Measurements from ENCODE around the gene KRTAP10-5. TPM values are rescaled to one million over a fixed set of nuclear protein-coding genes. Genes with fewer than 3 reads are reported as not detected.

KRTAP10-5 gene
- total RNA-seq, 4 donors from 2014 or later = not detected

DNA sequence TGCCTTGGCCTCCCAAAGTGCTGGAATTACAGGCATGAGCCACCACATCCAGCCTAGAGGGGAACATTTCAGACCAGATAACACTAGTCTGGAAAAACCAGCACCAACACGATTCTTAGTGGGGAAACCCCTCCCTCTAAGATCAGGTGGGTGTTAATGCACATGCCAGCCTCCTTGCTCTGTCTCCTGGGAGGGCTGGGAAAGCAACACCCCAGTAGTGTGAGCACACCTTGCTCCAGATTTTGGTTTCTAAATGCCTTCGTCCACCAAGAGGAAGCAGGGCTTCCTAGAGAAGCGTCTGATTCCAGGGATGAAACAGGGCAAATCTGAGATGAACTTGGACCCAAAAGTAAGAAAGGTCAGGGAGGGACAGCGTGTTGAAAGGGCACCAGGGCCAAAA is 9.1 kb downstream of the KRTAP10-5 start:
- H3K27ac ChIP-seq (replicated peaks in 1 of 4) = no peak overlapping the region
- no peak for TF ChIP-seq POLR2AphosphoS5 (IDR thresholded peaks at IDR 0.05)
- TF ChIP-seq POLR2A (IDR thresholded peaks at IDR 0.05; ENCODE audit: low read depth) = no peak
- TF ChIP-seq EP300 (IDR thresholded peaks at IDR 0.05) = no peak
- TF ChIP-seq, protein P1, sequence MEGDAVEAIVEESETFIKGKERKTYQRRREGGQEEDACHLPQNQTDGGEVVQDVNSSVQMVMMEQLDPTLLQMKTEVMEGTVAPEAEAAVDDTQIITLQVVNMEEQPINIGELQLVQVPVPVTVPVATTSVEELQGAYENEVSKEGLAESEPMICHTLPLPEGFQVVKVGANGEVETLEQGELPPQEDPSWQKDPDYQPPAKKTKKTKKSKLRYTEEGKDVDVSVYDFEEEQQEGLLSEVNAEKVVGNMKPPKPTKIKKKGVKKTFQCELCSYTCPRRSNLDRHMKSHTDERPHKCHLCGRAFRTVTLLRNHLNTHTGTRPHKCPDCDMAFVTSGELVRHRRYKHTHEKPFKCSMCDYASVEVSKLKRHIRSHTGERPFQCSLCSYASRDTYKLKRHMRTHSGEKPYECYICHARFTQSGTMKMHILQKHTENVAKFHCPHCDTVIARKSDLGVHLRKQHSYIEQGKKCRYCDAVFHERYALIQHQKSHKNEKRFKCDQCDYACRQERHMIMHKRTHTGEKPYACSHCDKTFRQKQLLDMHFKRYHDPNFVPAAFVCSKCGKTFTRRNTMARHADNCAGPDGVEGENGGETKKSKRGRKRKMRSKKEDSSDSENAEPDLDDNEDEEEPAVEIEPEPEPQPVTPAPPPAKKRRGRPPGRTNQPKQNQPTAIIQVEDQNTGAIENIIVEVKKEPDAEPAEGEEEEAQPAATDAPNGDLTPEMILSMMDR (IDR thresholded peaks at IDR 0.05) = no peak
- DNase-seq (ENCODE audit: extremely low spot score) = peak; percentile 60
- peaks cover 0 to 12% (median 6%) of the 10 kb centered on the region in 4 donors for H3K9me3 ChIP-seq
- H3K36me3 ChIP-seq = no peaks in the 10 kb centered on the region
- intact Hi-C loops (cut with DNase I) = no loop called here
- no peaks in the 10 kb centered on the region for H3K4me1 ChIP-seq
- H3K4me3 ChIP-seq = no peak overlapping the region
- peaks cover 0 to 58% (median 0%) of the 10 kb centered on the region in 4 donors for H3K27me3 ChIP-seq
- WGBS = 78% methylated on average over 3 of the region's 4 CpGs

DNA sequence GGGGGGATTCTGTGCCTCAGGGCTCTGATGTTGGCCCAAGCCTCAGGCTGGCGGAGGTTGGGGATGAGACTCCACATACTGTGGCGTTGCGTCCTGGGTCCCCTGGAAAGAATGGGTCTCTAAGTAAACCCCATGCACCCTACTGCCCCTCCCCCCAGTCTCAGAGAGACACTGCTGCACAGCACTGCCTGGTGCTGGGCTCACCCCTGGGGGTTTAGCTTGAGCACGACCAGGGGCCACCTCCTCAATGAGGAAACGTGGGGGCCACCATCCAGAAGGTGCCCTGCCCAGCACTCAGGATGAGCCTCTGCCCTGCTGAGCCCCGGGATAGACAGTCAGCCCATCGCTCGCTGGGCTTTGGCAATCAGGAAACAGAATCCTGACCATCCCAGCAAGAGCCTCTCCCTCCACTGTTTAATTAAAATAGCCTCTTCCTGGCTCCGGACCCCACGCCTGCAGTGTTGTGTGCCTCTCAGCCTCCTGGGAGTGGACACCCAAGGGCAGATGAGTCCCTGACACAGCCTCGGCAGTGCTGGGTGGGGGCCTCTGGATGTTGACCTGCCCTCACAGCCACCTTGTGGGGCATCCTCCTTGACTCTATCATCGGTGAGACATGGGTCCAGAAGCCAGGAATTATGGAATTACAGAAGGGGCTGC is 10.4 kb downstream of the KRTAP10-5 start:
- Histone ChIP-seq H3K27me3 (peaks cover 0 to 48% (median 0%) of the 10 kb centered on the region in 4 donors), H3K9me3 (peaks cover 0 to 11% (median 5%) of the 10 kb centered on the region in 4 donors), H3K4me3 (no peak overlapping the region), H3K36me3 (no peaks in the 10 kb centered on the region), H3K27ac (replicated peaks in 1 of 4) (no peak overlapping the region), H3K4me1 (no peaks in the 10 kb centered on the region)
- TF ChIP-seq, protein P1 (IDR thresholded peaks at IDR 0.05) = no peak
- TF ChIP-seq EP300 (IDR thresholded peaks at IDR 0.05) (no peak), POLR2AphosphoS5 (IDR thresholded peaks at IDR 0.05) (no peak), POLR2A (IDR thresholded peaks at IDR 0.05; ENCODE audit: low read depth) (no peak)
- intact Hi-C loops (cut with DNase I) = no loop called here
- DNase-seq (ENCODE audit: extremely low spot score) = peak; percentile 37
- 73% methylated on average over 5 of the region's 12 CpGs for WGBS

DNA sequence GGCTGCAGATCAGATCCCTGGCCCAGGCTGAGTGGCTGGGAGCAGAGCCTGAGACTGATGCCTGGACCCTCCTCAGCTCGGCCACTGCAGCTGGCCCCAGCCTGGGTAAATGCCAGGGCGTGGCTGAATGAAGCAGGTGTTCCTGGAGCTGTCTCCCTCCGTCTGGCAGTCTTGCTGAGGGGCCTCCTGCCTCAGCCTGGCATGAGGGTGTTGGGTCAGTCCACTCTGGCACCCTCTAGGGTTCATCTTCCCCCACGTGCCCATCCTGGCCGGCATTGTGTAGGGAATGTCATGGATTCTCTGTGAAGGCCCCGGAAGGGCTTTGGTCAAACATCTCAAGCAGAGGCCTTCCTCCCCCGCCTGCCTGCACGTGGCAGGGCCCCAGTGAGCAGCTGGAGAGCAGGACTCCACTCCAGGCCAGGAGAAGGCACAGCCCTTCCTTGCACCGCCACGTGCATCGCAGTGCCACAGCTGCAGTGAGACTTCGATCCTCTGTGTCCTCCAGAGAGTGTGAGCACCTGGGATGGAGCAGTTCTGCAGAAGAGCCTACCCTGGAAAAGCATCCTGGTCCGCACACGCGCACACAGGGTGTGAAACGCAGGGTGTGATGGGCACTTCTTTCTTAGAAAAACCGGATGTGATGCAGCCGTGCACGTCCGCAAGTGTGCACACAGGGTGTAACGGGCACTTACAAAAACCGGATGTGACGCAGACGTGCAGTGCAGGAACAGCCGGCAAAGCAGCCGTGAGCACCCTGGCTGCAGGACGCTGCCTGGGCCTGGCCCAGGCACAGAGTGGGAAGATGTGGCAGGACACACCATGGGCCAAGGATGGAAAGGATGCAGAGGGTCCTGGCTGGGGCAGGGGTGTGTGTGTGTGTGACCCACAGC is 11.5 kb downstream of the KRTAP10-5 start:
- intact Hi-C loops (cut with DNase I) = no loop called here

DNA sequence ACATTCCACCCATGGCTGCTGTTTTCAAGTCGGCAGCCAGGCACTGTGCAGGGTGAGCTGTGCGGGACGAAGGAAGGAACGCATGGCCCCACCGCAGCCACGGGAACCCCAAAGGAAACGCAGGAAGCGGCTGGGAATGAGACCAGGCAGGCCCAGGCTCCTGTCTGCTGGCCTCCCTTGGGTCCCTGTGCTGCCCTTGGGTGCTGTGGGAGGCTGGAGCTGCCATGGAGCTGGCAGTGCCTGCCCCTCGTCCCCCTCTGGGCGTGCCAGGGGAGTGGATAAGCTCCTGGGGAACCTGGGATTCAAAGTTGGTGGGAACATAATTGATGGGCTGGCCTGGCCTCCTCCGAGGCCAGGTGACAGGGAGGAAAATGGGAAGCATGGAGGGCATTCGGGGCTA is 12.1 kb downstream of the KRTAP10-5 start:
- H3K9me3 ChIP-seq = peaks cover 0 to 11% (median 5%) of the 10 kb centered on the region in 4 donors
- H3K4me1 ChIP-seq = no peaks in the 10 kb centered on the region
- TF ChIP-seq POLR2A (IDR thresholded peaks at IDR 0.05; ENCODE audit: low read depth) (no peak), POLR2AphosphoS5 (IDR thresholded peaks at IDR 0.05) (no peak), EP300 (IDR thresholded peaks at IDR 0.05) (no peak)
- TF ChIP-seq, protein P1 (IDR thresholded peaks at IDR 0.05) = no peak
- DNase-seq (ENCODE audit: extremely low spot score) = peak; percentile 66
- H3K27me3 ChIP-seq = peaks cover 0 to 33% (median 0%) of the 10 kb centered on the region in 4 donors
- no peak overlapping the region for H3K4me3 ChIP-seq
- intact Hi-C loops (cut with DNase I) = no loop called here
- no peak overlapping the region for H3K27ac ChIP-seq (replicated peaks in 1 of 4)
- no peaks in the 10 kb centered on the region for H3K36me3 ChIP-seq
- 76% methylated on average over 3 of the region's 12 CpGs for WGBS

More for the DNA sequence above, 11.5 kb downstream of the KRTAP10-5 start:
- 83% methylated on average over 20 of the region's 27 CpGs for WGBS
- peaks cover 0 to 11% (median 5%) of the 10 kb centered on the region in 4 donors for H3K9me3 ChIP-seq
- H3K27me3 ChIP-seq = peaks cover 0 to 39% (median 0%) of the 10 kb centered on the region in 4 donors
- H3K27ac ChIP-seq (replicated peaks in 1 of 4) = no peak overlapping the region
- H3K4me3 ChIP-seq = no peak overlapping the region
- H3K4me1 ChIP-seq = no peaks in the 10 kb centered on the region
- DNase-seq (ENCODE audit: extremely low spot score) = peak; percentile 64
- TF ChIP-seq POLR2AphosphoS5 (IDR thresholded peaks at IDR 0.05) (no peak), POLR2A (IDR thresholded peaks at IDR 0.05; ENCODE audit: low read depth) (no peak), EP300 (IDR thresholded peaks at IDR 0.05) (no peak)
- TF ChIP-seq, protein P1 (IDR thresholded peaks at IDR 0.05) = no peak
- H3K36me3 ChIP-seq = no peaks in the 10 kb centered on the region
